Erythroblast (primary cell): Measurements from ENCODE around the gene PACS1.

Source experiments
- GATA1 ChIP-seq: IDR thresholded peaks from 2 replicates; pipeline ENCODE4 v1.6.1; 2011; ENCODE audit warnings: low read depth, mild to moderate bottlenecking, control low read depth, low read length, moderate library complexity
- POLR2A ChIP-seq: IDR thresholded peaks from 2 replicates; pipeline ENCODE4 v1.6.1; 2011; ENCODE audit warnings: mild to moderate bottlenecking, low read length

- TF ChIP-seq POLR2A = no peak
- TF ChIP-seq GATA1 = no peak
Measured at GRCh38 chr11:66207816-66208215, 137.7 kb downstream of the PACS1 start.
